Adrenal gland (tissue), 12 donors: Measurements from ENCODE around the gene ALDH1L1. TPM values are rescaled to one million over a fixed set of nuclear protein-coding genes. Genes with fewer than 3 reads are reported as not detected.

Source experiments
- DNase-seq, 7 donors: peaks; one replicate each; pipeline ENCODE4 v3.0.0-alpha.2; 2019 to 2020
- H3K27ac ChIP-seq, 5 donors: fragments of 200-600 bp; sonication (generic) in 4 of 5; 1 replicate in 3 of 5; 2 replicates in 2 of 5; pipeline versions ENCODE4 v1.5.1 to v1.8.0; 2016 to 2020; ENCODE audit warnings: mild to moderate bottlenecking in 1 of 5
- H3K27me3 ChIP-seq: fragments of 200-600 bp; 2 replicates; pipeline ENCODE4 v1.8.0; 2021
- H3K36me3 ChIP-seq, 2 donors: fragments of 200-600 bp; replicated peaks in 1 of 2; 1 replicate in 1 of 2; 2 replicates in 1 of 2; pipeline versions ENCODE4 v1.5.1 to v1.8.0; 2018 to 2022
- H3K4me1 ChIP-seq, 2 donors: fragments of 200-600 bp; replicated peaks in 1 of 2; 1 replicate in 1 of 2; 2 replicates in 1 of 2; pipeline versions ENCODE4 v1.5.1 to v1.8.0; 2018 to 2021
- H3K4me3 ChIP-seq, 4 donors: fragments of 200-600 bp; sonication (generic) in 3 of 4; one replicate each; pipeline ENCODE4 v1.5.1; 2016 to 2018
- H3K9me3 ChIP-seq, 3 donors: fragments of 200-600 bp; sonication (generic) in 1 of 3; replicated peaks in 1 of 3; 1 replicate in 2 of 3; 2 replicates in 1 of 3; pipeline versions ENCODE4 v1.5.1 to v1.8.0; 2016 to 2021
- CTCF ChIP-seq, 6 experiments: fragments of 450-650 bp in 4 of 6; fragments of 200-600 bp in 2 of 6; sonication (generic) in 1 of 6; IDR thresholded peaks; 1 replicate in 5 of 6; 2 replicates in 1 of 6; pipeline versions ENCODE4 v1.5.1 to v1.8.0; 2016 to 2021; ENCODE audit warnings: antibody characterized with exemption in 6 of 6, mild to moderate bottlenecking in 2 of 6, moderate library complexity in 1 of 6
- POLR2A ChIP-seq, 2 donors: fragments of 450-650 bp; IDR thresholded peaks; one replicate each; pipeline ENCODE4 v1.6.1; 2017; ENCODE audit warnings: antibody characterized with exemption in 2 of 2, mild to moderate bottlenecking in 2 of 2, moderate library complexity in 1 of 2
- WGBS, 4 donors: extraction: QIAGEN DNeasy Blood & Tissue Kit in 2 of 4; methylation state at CpG; one replicate each; pipeline versions ENCODE4 v1.1.5 to v1.1.7; 2013 to 2017; 5-methylcytosine and 5-hydroxymethylcytosine counted together
- intact Hi-C, 2 donors: fragments of 100-400 bp; cut with DNase I; formaldehyde crosslinking; loops; one replicate each; pipeline versions ENCODE4 v1.14.1 to v1.15.0; 2022 to 2023
- polyA plus RNA-seq, 3 donors: library from polyadenylated mRNA; stranded (reverse); fragments of 200-250 nt in 2 of 3; fragments of 350-450 nt in 1 of 3; fragmentation: Illumina TruSeq in 1 of 3; extraction: RNeasy Lipid Tissue Mini Kit (QIAGEN cat#74804) in 1 of 3; gene quantifications; one replicate each; pipeline ENCODE4 v1.2.3, GENCODE V29; 2013 to 2014
- total RNA-seq, 9 donors: library from RNA; depleted of rRNA in 4 of 9; stranded (reverse); fragments of >200 nt in 4 of 9; fragments of 120-200 nt in 1 of 9; fragmentation: NEBNext Ultra II Directional in 1 of 9; extraction: Animal tissue kit (Norgen Biotek cat#: 25700) in 1 of 9; gene quantifications; one replicate each; pipeline versions ENCODE4 v1.1.0 to v1.2.4, GENCODE V29; 2013 to 2023
- donor health status: healthy with polysubstance abuse.
- donor health status: Bipolar disorder and iron deficiency.
- donor health status: DM: yes; HTN: yes; CAD: no.
- donor health status: DM: no; HTN: no; CAD: no.
- donor health status: DM: no; HTN: no; CAD: no.
- donor health status: DM: yes; HTN: yes; CAD: no.

Gene ALDH1L1
- total and polyA plus RNA-seq, 12 donors = 0.44 to 136 (median 72.3) TPM

DNA sequence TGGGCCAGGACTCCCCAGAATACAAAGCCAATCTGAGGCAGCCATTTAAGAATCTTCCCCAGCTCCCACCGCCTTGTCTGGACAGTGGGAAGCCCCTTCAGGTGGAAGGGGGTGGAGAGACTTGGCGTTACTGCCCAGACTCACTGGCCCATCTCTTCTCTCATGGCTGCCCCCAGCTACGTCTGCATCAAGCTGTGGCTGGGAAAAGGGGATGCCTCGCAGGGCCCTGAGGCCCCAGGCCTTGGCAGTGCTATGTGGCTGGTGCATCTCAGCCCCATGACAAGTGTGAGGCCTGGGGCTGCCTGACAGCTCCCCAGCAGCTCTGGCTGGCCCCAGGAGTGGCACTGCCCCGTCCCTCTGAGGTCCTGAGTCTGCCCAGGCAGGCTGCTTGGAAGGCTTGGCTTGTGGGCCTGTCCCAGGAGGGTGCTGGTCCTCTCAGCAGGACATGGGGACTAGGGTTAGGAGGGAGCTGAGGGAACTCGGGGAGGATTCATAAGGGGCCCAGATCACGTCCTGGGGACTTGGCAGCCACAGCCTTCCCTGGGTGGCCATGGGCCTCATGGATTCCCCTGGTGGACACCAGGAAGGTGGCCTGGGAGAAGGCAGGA lies 76.3 kb downstream of the ALDH1L1 start:
- DNase-seq = peak in 1 of 7 donors; percentile 39
- Histone ChIP-seq H3K4me3 (no peak overlapping the region), H3K36me3 (no peaks in the 10 kb centered on the region), H3K27ac (no peak overlapping the region), H3K4me1 (peaks cover 4 to 14% of the 10 kb centered on the region in 2 donors), H3K9me3 (no peaks in the 10 kb centered on the region), H3K27me3 (no peaks in the 10 kb centered on the region)
- intact Hi-C loops = no loop called here
- 86 to 92% (median 90%) methylated on average over 3 to 7 of the region's 7 CpGs for WGBS, 4 donors
- no peak for TF ChIP-seq POLR2A (IDR thresholded peaks at IDR 0.05)
- no peak for TF ChIP-seq CTCF (IDR thresholded peaks at IDR 0.05)

DNA sequence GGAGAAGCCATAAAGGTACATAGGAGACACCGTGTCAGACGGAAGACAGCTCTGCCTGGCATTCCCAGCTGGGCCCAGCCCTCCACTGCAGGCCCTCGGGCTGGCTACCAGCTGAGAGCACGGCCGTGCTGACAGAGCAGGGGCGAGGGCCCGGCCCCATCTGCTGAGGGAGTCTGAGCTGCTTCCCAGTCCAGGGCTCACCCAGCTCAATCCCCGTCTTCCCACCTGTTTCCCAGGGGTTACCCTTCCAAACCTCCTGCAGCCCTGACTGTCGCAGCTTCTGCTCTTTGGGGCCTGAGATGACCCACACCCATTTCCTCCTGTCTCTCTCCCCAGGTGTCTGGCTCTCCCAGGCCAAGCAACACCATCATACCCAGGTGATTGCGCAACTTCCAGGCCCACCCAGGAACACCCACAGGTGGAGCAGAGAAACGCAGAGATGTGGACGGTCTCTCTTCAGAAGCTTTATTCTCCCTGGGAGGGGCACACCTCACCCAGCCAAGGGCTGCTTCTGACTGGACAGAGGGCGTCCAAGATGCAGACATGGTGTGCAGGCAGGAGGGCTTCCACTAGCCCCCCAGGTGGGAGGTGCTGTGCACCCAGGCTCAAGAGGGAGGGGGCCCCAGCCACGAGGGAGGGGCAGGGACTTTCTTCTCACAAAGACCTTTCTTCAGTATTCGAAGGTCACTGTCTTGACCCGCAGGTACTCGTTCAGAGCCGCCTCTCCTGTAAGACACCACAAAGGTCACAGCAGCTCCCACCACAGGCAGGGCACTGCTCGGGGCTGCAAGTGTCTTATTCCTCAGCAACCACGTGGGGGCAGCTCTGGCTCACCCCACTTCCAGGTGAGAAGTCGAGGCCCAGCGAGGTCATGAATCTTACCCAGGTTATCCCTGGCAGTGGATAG lies 77.0 kb downstream of the ALDH1L1 start:
- 69 to 88% (median 81%) methylated on average over 4 to 22 of the region's 22 CpGs for WGBS, 4 donors
- peak overlapping the region in 1 of 5 donors; percentile 11 for H3K27ac ChIP-seq
- H3K36me3 ChIP-seq = no peaks in the 10 kb centered on the region
- no peak overlapping the region for H3K4me3 ChIP-seq
- H3K27me3 ChIP-seq = no peaks in the 10 kb centered on the region
- TF ChIP-seq POLR2A (IDR thresholded peaks at IDR 0.05) = no peak
- no peak for TF ChIP-seq CTCF (IDR thresholded peaks at IDR 0.05)
- H3K4me1 ChIP-seq = peaks cover 4 to 14% of the 10 kb centered on the region in 2 donors
- no peaks in the 10 kb centered on the region for H3K9me3 ChIP-seq
- peak in 1 of 7 donors; percentile 45 for DNase-seq
- intact Hi-C loops = no loop called here

- H3K9me3 ChIP-seq = no peaks in the 10 kb centered on the region
- 46 to 85% (median 76%) methylated on average over 4 to 5 of the region's 5 CpGs for WGBS, 4 donors
- no peak overlapping the region for H3K27ac ChIP-seq
Measured at GRCh38 chr3:126102530-126102951, 77.8 kb downstream of the ALDH1L1 start.

More at GRCh38 chr3:126102530-126102951, 77.8 kb downstream of the ALDH1L1 start:
- Histone ChIP-seq H3K36me3 (no peaks in the 10 kb centered on the region), H3K27me3 (no peaks in the 10 kb centered on the region), H3K4me1 (peaks cover 4 to 14% of the 10 kb centered on the region in 2 donors), H3K4me3 (no peak overlapping the region)
- DNase-seq = peak in 5 of 7 donors; percentile 28 to 61 (median 39)
- intact Hi-C loops = no loop called here
- TF ChIP-seq CTCF (IDR thresholded peaks at IDR 0.05) (no peak), POLR2A (IDR thresholded peaks at IDR 0.05) (no peak)
